Prostate gland (tissue), 2 donors: ENCODE data around the gene KLK10. TPM values are rescaled to one million over a fixed set of nuclear protein-coding genes. Genes with fewer than 3 reads are reported as not detected.

Source experiments
- DNase-seq: peaks from one replicate; pipeline ENCODE4 v3.0.0-alpha.2; 2019; ENCODE audit warnings: low spot score
- H3K27ac ChIP-seq, 2 donors: fragments of 200-600 bp; sonication (generic); 2 replicates each; pipeline ENCODE4 v1.5.1; 2017 to 2019
- H3K27me3 ChIP-seq: fragments of 200-600 bp; sonication (generic); replicated peaks from 2 replicates; pipeline ENCODE4 v1.5.1; 2019; ENCODE audit not compliant: insufficient read depth
- H3K36me3 ChIP-seq, 2 donors: fragments of 200-600 bp; sonication (generic); 1 replicate in 1 of 2; 2 replicates in 1 of 2; pipeline versions ENCODE4 v1.5.1 to v1.8.1; 2017 to 2019
- H3K4me1 ChIP-seq: fragments of 200-600 bp; sonication (generic); replicated peaks from 2 replicates; pipeline ENCODE4 v1.5.1; 2019
- H3K4me3 ChIP-seq, 2 donors: fragments of 200-600 bp; sonication (generic); 2 replicates each; pipeline ENCODE4 v1.5.1; 2017 to 2019
- H3K9me3 ChIP-seq: fragments of 200-600 bp; sonication (generic); 2 replicates; pipeline ENCODE4 v1.5.1; 2017
- CTCF ChIP-seq, 4 experiments: fragments of 200-600 bp in 2 of 4; fragments of 450-650 bp in 2 of 4; sonication (generic) in 2 of 4; IDR thresholded peaks; 1 replicate in 3 of 4; 2 replicates in 1 of 4; pipeline ENCODE4 v1.5.1; 2016 to 2019; ENCODE audit warnings: antibody characterized with exemption in 4 of 4, mild to moderate bottlenecking in 2 of 4, moderate library complexity in 2 of 4
- POLR2A ChIP-seq: fragments of 450-650 bp; IDR thresholded peaks from one replicate; pipeline ENCODE4 v1.6.1; 2016; ENCODE audit warnings: antibody characterized with exemption, mild to moderate bottlenecking
- POLR2AphosphoS5 ChIP-seq: sonication (generic); formaldehyde crosslinking; IDR thresholded peaks from one replicate; pipeline ENCODE4 v1.6.1; 2017; ENCODE audit warnings: antibody characterized with exemption
- WGBS: methylation state at CpG from one replicate; pipeline ENCODE4 v1.1.5; 2018; 5-methylcytosine and 5-hydroxymethylcytosine counted together
- intact Hi-C: fragments of 100-400 bp; cut with DNase I; formaldehyde crosslinking; loops from one replicate; pipeline ENCODE4 v1.14.2; 2022
- total RNA-seq, 2 donors: library from RNA; depleted of rRNA; stranded (reverse); fragments of >200 nt; gene quantifications; one replicate each; pipeline ENCODE4 v1.1.0, GENCODE V29; 2016

KLK10 gene, protein sequence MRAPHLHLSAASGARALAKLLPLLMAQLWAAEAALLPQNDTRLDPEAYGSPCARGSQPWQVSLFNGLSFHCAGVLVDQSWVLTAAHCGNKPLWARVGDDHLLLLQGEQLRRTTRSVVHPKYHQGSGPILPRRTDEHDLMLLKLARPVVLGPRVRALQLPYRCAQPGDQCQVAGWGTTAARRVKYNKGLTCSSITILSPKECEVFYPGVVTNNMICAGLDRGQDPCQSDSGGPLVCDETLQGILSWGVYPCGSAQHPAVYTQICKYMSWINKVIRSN
- total RNA-seq = 10 to 100 TPM in 1 of 2 donors, 1 to 10 TPM in 1; 7.4 to 49.6 TPM

DNA sequence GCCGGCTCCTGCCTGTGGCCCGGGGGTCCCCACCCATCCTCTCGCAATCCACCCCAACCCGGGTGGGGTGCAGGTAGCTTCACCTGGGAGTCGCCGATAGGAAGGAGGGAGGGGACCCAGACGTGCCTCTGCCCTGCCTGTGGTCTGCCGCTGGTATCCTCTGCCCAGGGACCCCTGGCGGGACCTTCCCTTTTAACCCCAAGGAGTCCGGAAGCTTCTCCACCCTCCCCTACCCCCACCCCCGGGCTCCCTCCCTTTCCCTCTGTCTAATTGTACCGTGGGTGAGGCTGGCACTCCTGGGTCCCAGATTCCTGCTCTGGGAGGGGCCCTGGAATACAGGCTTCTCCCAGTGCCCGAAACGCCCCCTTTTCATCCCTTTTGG, at the start of gene KLK10:
Gene KLK10, minus strand, starts transcription at position 166 of the 382 bp plus-strand sequence. CDS start 579 bp downstream, outside the sequence.
- 6% methylated on average over 14 of the region's 14 CpGs for WGBS
- no peaks in the 10 kb centered on the region for H3K36me3 ChIP-seq
- H3K9me3 ChIP-seq = no peaks in the 10 kb centered on the region
- intact Hi-C loops = no loop called here
- no peak for DNase-seq
- TF ChIP-seq POLR2A (no peak), CTCF (IDR thresholded peaks at IDR 0.05) (no peak), POLR2AphosphoS5 (no peak)
- H3K4me3 ChIP-seq = peak within 1 kb of the TSS; percentile 32 to 35
- no peaks in the 10 kb centered on the region for H3K27me3 ChIP-seq
- H3K4me1 ChIP-seq = no peaks in the 10 kb centered on the region
- peak within 1 kb of the TSS; percentile 72 to 80 for H3K27ac ChIP-seq

GRCh38 chr19:51066393-51067186, 47.1 kb upstream of the KLK10 start:
- Histone ChIP-seq H3K4me1 (peaks cover 6% of the 10 kb centered on the region), H3K36me3 (no peaks in the 10 kb centered on the region), H3K4me3 (no peak overlapping the region), H3K27me3 (no peaks in the 10 kb centered on the region), H3K9me3 (no peaks in the 10 kb centered on the region), H3K27ac (no peak overlapping the region)
- intact Hi-C loops = no loop called here
- peak; percentile 48 for TF ChIP-seq POLR2AphosphoS5
- no peak for TF ChIP-seq POLR2A
- 63% methylated on average over 7 of the region's 7 CpGs for WGBS
- no peak for DNase-seq

- no peaks in the 10 kb centered on the region for H3K27me3 ChIP-seq
- DNase-seq = no peak
- no peak overlapping the region for H3K27ac ChIP-seq
- 26% methylated on average over 25 of the region's 25 CpGs for WGBS
- peak overlapping the region; percentile 5 to 21 for H3K4me3 ChIP-seq
- TF ChIP-seq POLR2AphosphoS5 = no peak
- TF ChIP-seq POLR2A = no peak
- no peak for TF ChIP-seq CTCF (IDR thresholded peaks at IDR 0.05)
- no peaks in the 10 kb centered on the region for H3K9me3 ChIP-seq
- peaks cover 4% of the 10 kb centered on the region for H3K4me1 ChIP-seq
- no peaks in the 10 kb centered on the region for H3K36me3 ChIP-seq
- intact Hi-C loops = no loop called here
These were observed 45.9 kb upstream of the KLK10 start for GRCh38 chr19:51065221-51065960.

DNA sequence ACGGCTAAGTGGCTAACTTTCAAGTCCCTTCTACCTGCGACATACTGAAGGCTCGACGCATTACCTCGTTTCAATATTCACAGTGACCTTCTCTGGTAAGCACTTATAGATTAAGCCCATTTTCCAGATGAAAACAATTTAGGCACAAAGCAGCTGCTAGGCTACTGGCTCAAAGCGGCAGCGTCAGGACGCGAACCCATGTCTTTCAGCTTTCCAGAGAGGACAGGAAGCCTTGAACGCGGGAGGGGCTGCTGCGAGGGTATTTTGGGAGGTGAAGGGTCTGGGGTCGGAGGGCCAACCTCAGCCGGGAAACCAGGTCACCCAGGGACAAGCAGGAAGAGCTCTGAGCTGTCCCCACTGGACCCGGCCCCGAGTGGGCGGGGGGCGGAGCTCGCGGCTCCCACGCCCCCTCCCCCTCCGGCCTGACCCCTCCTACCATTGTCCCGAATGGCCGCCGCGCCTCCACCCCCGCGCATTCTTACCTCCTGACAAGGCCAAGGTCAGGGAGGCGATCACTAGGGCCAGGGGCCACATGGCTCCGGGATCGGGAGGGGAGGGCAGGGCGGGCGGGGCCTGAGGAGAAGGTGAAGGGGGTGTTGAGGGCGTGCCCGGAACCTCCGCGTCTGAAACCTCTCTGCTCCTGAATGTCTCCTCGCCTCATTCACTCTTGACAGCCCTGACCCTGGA, 45.2 kb upstream of the KLK10 start, which contains the start of gene KLK13:
Gene KLK13, minus strand, starts transcription at position 559 of the 687 bp plus-strand sequence. Its CDS starts 25 bp downstream, at position 534.
- Histone ChIP-seq H3K36me3 (no peaks in the 10 kb centered on the region), H3K4me1 (no peaks in the 10 kb centered on the region), H3K4me3 (peak within 1 kb of the TSS; percentile 5 to 21), H3K9me3 (no peaks in the 10 kb centered on the region), H3K27me3 (no peaks in the 10 kb centered on the region), H3K27ac (no peak within 1 kb of the TSS)
- DNase-seq = no peak
- WGBS = 13% methylated on average over 38 of the region's 38 CpGs
- intact Hi-C loops = no loop called here
- no peak for TF ChIP-seq POLR2A
- TF ChIP-seq POLR2AphosphoS5 = no peak
- no peak for TF ChIP-seq CTCF (IDR thresholded peaks at IDR 0.05)

- no peaks in the 10 kb centered on the region for H3K4me1 ChIP-seq
- H3K27me3 ChIP-seq = no peaks in the 10 kb centered on the region
- TF ChIP-seq POLR2A (no peak), CTCF (IDR thresholded peaks at IDR 0.05) (no peak), POLR2AphosphoS5 (no peak)
- intact Hi-C loops = no loop called here
- DNase-seq = no peak
- no peak overlapping the region for H3K4me3 ChIP-seq
- H3K36me3 ChIP-seq = no peaks in the 10 kb centered on the region
- no peaks in the 10 kb centered on the region for H3K9me3 ChIP-seq
- WGBS = 87% methylated on average over 7 of the region's 7 CpGs
- no peak overlapping the region for H3K27ac ChIP-seq
These were observed 44.2 kb upstream of the KLK10 start for GRCh38 chr19:51063664-51064063.
